Common myeloid progenitor, CD34-positive (primary cell): ENCODE data around the gene MROH8. TPM values are rescaled to one million over a fixed set of nuclear protein-coding genes. Genes with fewer than 3 reads are reported as not detected.

Source experiments
- CTCF ChIA-PET: fragments of 350-600 bp; sonication (Branson Sonifier 250); formaldehyde crosslinking; loops from one replicate; lab custom pipeline; 2021; ENCODE audit warnings: antibody characterized with exemption; lab: Charles Lee
- POLR2A ChIA-PET: fragments of 350-600 bp; sonication (Branson Sonifier 250); formaldehyde crosslinking; loops from one replicate; lab custom pipeline; 2021; ENCODE audit warnings: antibody characterized with exemption; lab: Charles Lee
- DNase-seq, 3 donors: peaks; one replicate each; pipeline versions ENCODE4 v3.0.0 to v3.0.0-alpha.2; 2013
- H3K27ac ChIP-seq, 2 experiments: 1 replicate in 1 of 2; 2 replicates in 1 of 2; pipeline ENCODE4 v1.7.0; 2013; ENCODE audit warnings: inconsistent platforms in 2 of 2, low read length in 2 of 2, mild to moderate bottlenecking in 2 of 2, low read depth in 1 of 2, moderate library complexity in 1 of 2; ENCODE audit not compliant: severe bottlenecking in 2 of 2, insufficient read depth in 1 of 2, poor library complexity in 1 of 2
- H3K27me3 ChIP-seq, 5 experiments: replicated peaks in 2 of 5; 1 replicate in 3 of 5; 2 replicates in 2 of 5; pipeline versions ENCODE4 v1.6.1 to v1.7.0; 2013; ENCODE audit warnings: low read length in 4 of 5, mild to moderate bottlenecking in 2 of 5, moderate library complexity in 2 of 5, inconsistent platforms in 1 of 5; ENCODE audit not compliant: insufficient read depth in 5 of 5, control insufficient read depth in 4 of 5
- H3K36me3 ChIP-seq, 4 experiments: 1 replicate in 2 of 4; 2 replicates in 2 of 4; pipeline versions ENCODE4 v1.6.1 to v1.7.0; 2013; ENCODE audit warnings: low read length in 3 of 4, control low read depth in 1 of 4, mild to moderate bottlenecking in 1 of 4; ENCODE audit not compliant: control insufficient read depth in 4 of 4, insufficient read depth in 4 of 4
- H3K4me1 ChIP-seq, 4 experiments: 1 replicate in 3 of 4; 2 replicates in 1 of 4; pipeline versions ENCODE4 v1.6.1 to v1.7.1; 2013; ENCODE audit warnings: low read length in 3 of 4, mild to moderate bottlenecking in 3 of 4, control low read depth in 1 of 4, inconsistent platforms in 1 of 4, moderate library complexity in 1 of 4; ENCODE audit not compliant: control insufficient read depth in 4 of 4, insufficient read depth in 4 of 4; ENCODE audit errors: control extremely low read depth in 1 of 4
- H3K4me3 ChIP-seq, 7 experiments: 1 replicate in 4 of 7; 2 replicates in 3 of 7; pipeline versions ENCODE4 v1.5.1 to v1.7.0; 2013; ENCODE audit warnings: mild to moderate bottlenecking in 7 of 7, low read length in 6 of 7, moderate library complexity in 6 of 7, inconsistent platforms in 2 of 7, low read depth in 2 of 7, control low read depth in 1 of 7; ENCODE audit not compliant: insufficient read depth in 4 of 7, control insufficient read depth in 1 of 7; ENCODE audit errors: extremely low read depth in 1 of 7
- H3K9me3 ChIP-seq, 5 experiments: 1 replicate in 4 of 5; 2 replicates in 1 of 5; pipeline versions ENCODE4 v1.6.1 to v1.7.1; 2013; ENCODE audit warnings: low read length in 4 of 5, mild to moderate bottlenecking in 2 of 5, inconsistent platforms in 1 of 5, low read depth in 1 of 5, moderate library complexity in 1 of 5; ENCODE audit not compliant: control insufficient read depth in 4 of 5, insufficient read depth in 2 of 5; ENCODE audit errors: control extremely low read depth in 1 of 5
- WGBS: methylation state at CpG from one replicate; pipeline ENCODE4 v1.1.5; 2013; ENCODE audit not compliant: insufficient coverage; 5-methylcytosine and 5-hydroxymethylcytosine counted together
- polyA plus RNA-seq: library from polyadenylated mRNA; unstranded; fragments of 120-200 nt; gene quantifications from one replicate; pipeline ENCODE4 v1.2.1, GENCODE V29; 2013

MROH8 gene
- 2.3 TPM for polyA plus RNA-seq

DNA sequence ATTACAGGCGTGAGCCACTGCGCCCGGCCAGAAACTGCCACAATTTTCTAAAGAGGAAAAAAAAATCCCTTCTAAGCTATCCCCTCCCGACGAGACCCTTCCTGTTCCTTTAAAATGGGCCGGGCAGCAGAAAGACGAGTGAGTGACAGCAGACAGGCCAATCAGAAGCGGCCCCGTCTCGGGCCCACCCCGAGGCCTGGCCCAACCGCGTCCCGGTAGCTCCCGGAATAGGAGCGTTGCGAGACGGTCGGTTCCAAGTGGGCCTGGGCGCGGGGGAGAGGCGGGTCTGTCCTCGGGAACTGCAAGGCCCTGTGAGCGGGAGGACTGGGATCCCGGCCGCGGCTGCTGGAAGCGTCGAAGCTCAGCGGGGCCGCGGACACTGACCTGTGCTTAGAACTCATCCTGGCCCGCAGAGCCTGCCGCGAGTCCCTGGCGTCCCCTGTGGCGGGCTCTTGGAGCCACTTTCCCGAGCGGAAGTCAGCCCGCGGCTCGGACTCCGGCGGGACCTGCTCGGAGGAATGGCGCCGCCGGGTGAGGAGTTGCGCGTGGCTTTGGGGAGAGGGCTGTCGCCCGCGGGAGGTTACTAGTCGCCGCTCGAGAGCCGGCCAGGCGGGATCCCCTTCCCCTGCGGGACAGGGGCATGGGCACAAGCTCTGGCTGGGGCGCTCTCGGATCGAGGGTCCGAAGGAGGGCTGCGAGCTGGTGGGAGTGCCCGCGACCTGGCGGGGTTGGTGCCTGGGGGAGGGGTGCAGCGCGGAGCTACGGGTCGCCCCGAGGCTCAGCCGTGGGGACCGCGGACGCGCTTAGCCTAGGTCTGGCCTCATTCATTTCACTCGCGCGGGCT is at the start of gene MROH8, which contains the start of gene RPN2:
MROH8 (minus strand) TSS at position 710 of the 844 bp plus-strand sequence.
RPN2 (plus strand) TSS at position 492 of the 844 bp plus-strand sequence; CDS start at position 519, 27 bp downstream.
- Histone ChIP-seq H3K4me1 (peaks cover 8 to 22% (median 14%) of the 10 kb centered on the region in 4 experiments), H3K27ac (peak within 1 kb of the TSS; percentile 95 to 99), H3K36me3 (peaks cover 0 to 18% (median 5%) of the 10 kb centered on the region in 4 experiments), H3K4me3 (peak within 1 kb of the TSS; percentile 81 to 98 (median 95)), H3K9me3 (no peaks in the 10 kb centered on the region), H3K27me3 (no peaks in the 10 kb centered on the region)
- DNase-seq: peak; percentile 96 to 97 (median 97)
- POLR2A ChIA-PET: interaction anchor here (1.1 to 1.8 kb wide), 3 partner anchors 10 to 16 kb away, joined by 3 to 7 read pairs (median 6); no protein-coding TSS in a partner anchor
- CTCF ChIA-PET: interaction anchor here (1.1 to 3.8 kb wide), 3 partner anchors 11 to 23 kb away, joined by 3 to 58 read pairs (median 4); no protein-coding TSS in a partner anchor
- WGBS: under 1% methylated on average over 65 of the region's 80 CpGs

DNA sequence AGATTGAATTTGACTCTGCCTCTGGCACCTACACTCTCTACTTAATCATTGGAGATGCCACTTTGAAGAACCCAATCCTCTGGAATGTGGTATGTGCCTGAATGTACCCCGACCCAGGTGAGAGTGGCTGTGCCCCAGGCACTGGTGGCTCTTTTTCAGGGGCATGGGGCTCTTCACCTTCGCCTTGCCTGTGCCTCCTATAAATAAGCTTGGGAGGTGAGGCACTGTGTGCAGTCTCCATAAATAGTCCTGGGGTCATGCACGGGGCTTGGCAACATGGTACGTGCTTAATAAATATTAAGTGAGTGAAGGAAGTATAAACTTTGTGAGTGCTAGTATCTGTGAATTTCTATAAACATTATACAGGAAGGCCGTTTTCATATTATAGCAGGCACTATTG is 49.3 kb upstream of the MROH8 start:
- Histone ChIP-seq H3K4me3 (no peak overlapping the region), H3K9me3 (no peaks in the 10 kb centered on the region), H3K36me3 (peaks cover 43 to 99% (median 83%) of the 10 kb centered on the region in 4 experiments), H3K27ac (no peak overlapping the region), H3K27me3 (no peaks in the 10 kb centered on the region), H3K4me1 (no peaks in the 10 kb centered on the region)
- no peak for DNase-seq
- POLR2A ChIA-PET: no interaction called here
- WGBS: 96% methylated on average over 3 of the region's 5 CpGs
- CTCF ChIA-PET: interaction anchor here (1.3 kb wide), 1 partner anchor 307 kb away, joined by 3 read pairs; no protein-coding TSS in a partner anchor

DNA sequence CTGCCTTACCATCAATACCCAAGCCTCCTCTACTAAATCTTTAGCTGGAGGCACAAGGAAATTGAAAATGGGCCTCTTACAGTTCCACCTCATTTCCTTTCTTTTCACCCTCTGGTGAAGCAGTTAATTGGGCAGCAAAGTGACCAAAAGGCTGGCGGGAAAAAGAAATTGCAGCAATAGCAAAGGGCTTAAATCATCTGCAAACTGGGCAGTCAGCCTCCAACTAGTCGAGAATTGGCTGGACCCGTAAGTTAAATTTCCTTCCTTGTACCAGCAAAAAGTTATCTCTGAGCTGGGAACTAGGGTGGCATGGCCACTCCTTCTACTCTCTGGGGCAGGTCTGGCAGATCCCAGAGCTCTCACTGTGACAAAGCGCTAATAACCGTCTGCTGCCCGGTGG is 48.7 kb upstream of the MROH8 start:
- POLR2A ChIA-PET: no interaction called here
- H3K4me1 ChIP-seq: no peaks in the 10 kb centered on the region
- H3K36me3 ChIP-seq: peaks cover 43 to 100% (median 83%) of the 10 kb centered on the region in 4 experiments
- H3K27ac ChIP-seq: no peak overlapping the region
- H3K27me3 ChIP-seq: no peaks in the 10 kb centered on the region
- H3K9me3 ChIP-seq: no peaks in the 10 kb centered on the region
- no peak for DNase-seq
- 100% methylated on average over 6 of the region's 6 CpGs for WGBS
- CTCF ChIA-PET: no interaction called here
- H3K4me3 ChIP-seq: no peak overlapping the region

DNA sequence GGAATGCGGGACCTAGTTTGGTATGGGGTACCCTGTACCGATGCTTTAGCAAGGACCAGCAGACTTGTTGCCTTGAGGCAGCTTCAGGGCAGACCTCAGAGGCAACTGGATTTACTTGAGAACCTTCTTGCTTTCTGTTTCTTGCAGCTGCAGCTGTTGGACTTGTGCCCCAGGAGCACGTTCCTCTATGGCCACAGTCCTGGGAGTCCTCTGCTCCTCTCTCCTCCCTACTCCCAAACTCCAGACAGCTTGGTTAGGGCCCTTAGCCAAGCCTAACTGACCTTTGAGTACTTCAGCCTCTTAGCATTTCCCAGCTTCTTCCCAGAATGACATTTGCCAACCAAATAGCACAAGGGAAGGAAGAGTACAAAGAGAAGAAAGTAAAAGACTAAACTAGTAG is 47.5 kb upstream of the MROH8 start:
- Histone ChIP-seq H3K4me3 (no peak overlapping the region), H3K4me1 (no peaks in the 10 kb centered on the region), H3K36me3 (peaks cover 40 to 97% (median 78%) of the 10 kb centered on the region in 4 experiments), H3K9me3 (no peaks in the 10 kb centered on the region), H3K27me3 (no peaks in the 10 kb centered on the region), H3K27ac (no peak overlapping the region)
- CTCF ChIA-PET: no interaction called here
- WGBS: 100% methylated on average over 3 of the region's 3 CpGs
- POLR2A ChIA-PET: no interaction called here
- DNase-seq: no peak

DNA sequence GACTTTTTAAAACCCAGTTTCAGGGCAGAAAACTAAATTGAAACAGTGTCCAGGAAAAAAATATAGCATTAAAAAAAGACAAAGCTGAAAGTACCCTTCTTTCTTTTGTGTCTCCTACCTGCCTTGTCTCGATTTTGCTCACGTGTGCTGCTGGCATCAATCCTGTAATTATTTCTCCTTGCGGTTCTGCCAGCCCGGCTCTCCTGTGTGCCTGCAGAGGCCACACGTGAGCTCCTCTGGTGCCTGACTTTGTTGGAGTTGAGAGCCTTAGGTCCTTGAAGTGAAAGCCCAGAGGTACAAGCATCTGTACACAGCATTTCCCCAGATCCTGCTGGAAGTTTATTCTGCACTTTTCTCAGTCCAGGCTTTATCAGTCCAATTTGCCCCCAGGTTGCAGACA is 45.8 kb upstream of the MROH8 start:
- POLR2A ChIA-PET: interaction anchor here (0.6 kb wide), 1 partner anchor 217 kb away, joined by 3 read pairs; no protein-coding TSS in a partner anchor
- Histone ChIP-seq H3K4me3 (no peak overlapping the region), H3K27me3 (no peaks in the 10 kb centered on the region), H3K9me3 (no peaks in the 10 kb centered on the region), H3K27ac (no peak overlapping the region), H3K36me3 (peaks cover 31 to 92% (median 69%) of the 10 kb centered on the region in 4 experiments), H3K4me1 (no peaks in the 10 kb centered on the region)
- no peak for DNase-seq
- WGBS: 98% methylated on average over 5 of the region's 5 CpGs
- CTCF ChIA-PET: interaction anchor here (1.0 to 1.7 kb wide), 3 partner anchors 10 to 30 kb away, joined by 3 to 8 read pairs (median 3); no protein-coding TSS in a partner anchor

DNA sequence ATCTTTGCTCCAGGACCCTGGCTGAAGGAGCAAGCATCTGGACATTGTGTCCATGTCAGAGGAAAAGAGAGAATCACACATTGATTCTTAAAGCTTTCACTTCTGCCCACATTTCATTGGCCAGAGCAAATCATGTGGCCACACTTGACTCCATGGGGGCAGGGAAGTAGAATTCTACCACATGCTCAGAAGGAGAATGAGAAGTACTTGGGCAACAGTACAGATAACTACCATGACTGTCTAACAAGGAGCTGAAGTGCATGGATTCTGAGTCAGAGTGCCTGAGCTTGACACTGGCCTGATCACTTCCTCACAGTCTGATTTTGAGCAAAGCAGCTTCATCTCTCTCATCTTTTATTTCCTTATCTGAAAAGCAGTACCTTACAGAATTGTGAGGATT is 43.7 kb upstream of the MROH8 start:
- H3K27me3 ChIP-seq: no peaks in the 10 kb centered on the region
- ChIA-PET POLR2A (interaction anchor here (0.5 kb wide), 1 partner anchor 632 kb away, joined by 4 read pairs; no protein-coding TSS in a partner anchor), CTCF (interaction anchor here (1.2 to 1.5 kb wide), 3 partner anchors 21 to 46 kb away, joined by 3 read pairs; no protein-coding TSS in a partner anchor)
- peaks cover 21 to 88% (median 64%) of the 10 kb centered on the region in 4 experiments for H3K36me3 ChIP-seq
- DNase-seq: peak; percentile 31 to 78 (median 72)
- H3K4me3 ChIP-seq: no peak overlapping the region
- H3K4me1 ChIP-seq: no peaks in the 10 kb centered on the region
- H3K27ac ChIP-seq: peak overlapping the region in 1 of 2 experiments; percentile 2
- no peaks in the 10 kb centered on the region for H3K9me3 ChIP-seq
